SU-DHL-6 (cell line): ENCODE data around the gene BHMT2.

Source experiments
- CTCF ChIP-seq: fragments of 200-600 bp; sonication (generic); IDR thresholded peaks from one replicate; pipeline ENCODE4 v1.5.1; 2017; ENCODE audit warnings: antibody characterized with exemption, mild to moderate bottlenecking, low read length, moderate library complexity; ENCODE audit not compliant: insufficient read depth, poor library complexity, severe bottlenecking
- EZH2phosphoT487 ChIP-seq: fragments of 200-600 bp; sonication (generic), shearing (Covaris generic); conservative IDR thresholded peaks from 2 replicates; pipeline ENCODE4 v1.6.1; 2018; ENCODE audit warnings: mild to moderate bottlenecking, antibody characterized with exemption, low read length, moderate library complexity, mixed read lengths

- TF ChIP-seq CTCF (no peak), EZH2phosphoT487 (no peak)
Observed at GRCh38 chr5:79069488-79070349, at the start of gene BHMT2, which contains the start of gene DMGDH.
